Epithelial cell of umbilical artery (primary cell): ENCODE data around the gene OR14A2. TPM values are rescaled to one million over a fixed set of nuclear protein-coding genes. Genes with fewer than 3 reads are reported as not detected.

Experiments used
- total RNA-seq: library from RNA; depleted of rRNA; stranded (reverse); fragments of >200 nt; gene quantifications from 2 replicates; pipeline ENCODE4 v1.2.3, GENCODE V29; 2014

The OR14A2 gene
- not detected in 2 replicates for total RNA-seq

GRCh38 chr1:247748041-247748440, at the start of gene OR14A2:
TSS of gene OR14A2 (minus strand) at chr1:247748141.

GRCh38 chr1:247760456-247760855, 12.5 kb upstream of the OR14A2 start, which contains the start of gene OR1C1:
TSS of gene OR1C1 (minus strand) at chr1:247760556. CDS start at chr1:247758406, 2,150 bp downstream.

GRCh38 chr1:247738315-247738714, 9.6 kb downstream of the OR14A2 start, which contains the start of gene OR14K1:
TSS of gene OR14K1 (plus strand) at chr1:247738615. CDS start at chr1:247738615, 0 bp downstream.

GRCh38 chr1:247716546-247716945, 31.4 kb downstream of the OR14A2 start, which contains the start of gene OR6F1:
TSS of gene OR6F1 (minus strand) at chr1:247716646. CDS start at chr1:247712755, 3,891 bp downstream.

GRCh38 chr1:247679639-247680038, 68.3 kb downstream of the OR14A2 start, which contains the start of gene OR13G1:
TSS of gene OR13G1 (minus strand) at chr1:247679739. CDS start at chr1:247673041, 6,698 bp downstream.

Other genes starting within 250 kb of the OR14A2 start
- gene OR2C3, start 211.7 kb downstream of the OR14A2 start, total RNA-seq = not detected in 2 replicates
- not detected in 2 replicates for gene GCSAML, start 199.0 kb downstream of the OR14A2 start, total RNA-seq
- gene OR2G2, start 159.8 kb downstream of the OR14A2 start, total RNA-seq = not detected in 2 replicates
- gene OR2G3, start 142.6 kb downstream of the OR14A2 start, total RNA-seq = not detected in 2 replicates
- not detected in 2 replicates for gene OR13G1, start 68.4 kb downstream of the OR14A2 start, total RNA-seq
- gene OR6F1, start 31.5 kb downstream of the OR14A2 start, total RNA-seq = not detected in 2 replicates
- gene OR14K1, start 9.5 kb downstream of the OR14A2 start, total RNA-seq = not detected in 2 replicates
- not detected in 2 replicates for gene OR1C1, start 12.4 kb upstream of the OR14A2 start, total RNA-seq
- gene OR14A16, start 76.0 kb upstream of the OR14A2 start, total RNA-seq = not detected in 2 replicates
- gene OR11L1, start 93.8 kb upstream of the OR14A2 start, total RNA-seq = not detected in 2 replicates
- 0.32 and 0.91 TPM in 2 replicates for gene TRIM58, start 109.0 kb upstream of the OR14A2 start, total RNA-seq
- gene OR2W3, start 147.4 kb upstream of the OR14A2 start, total RNA-seq = not detected in 2 replicates
- not detected in 2 replicates for gene OR2T8, start 172.1 kb upstream of the OR14A2 start, total RNA-seq
- gene OR2AJ1, start 176.7 kb upstream of the OR14A2 start, total RNA-seq = not detected in 2 replicates
- gene OR2L8, start 200.7 kb upstream of the OR14A2 start, total RNA-seq = under 0.01 and 0.30 TPM in 2 replicates
- gene OR2AK2, start 217.1 kb upstream of the OR14A2 start, total RNA-seq = not detected in 2 replicates